LNCAP (cell line): ENCODE data around the gene TOPORS.

ENCODE experiments used
- CTCF ChIP-seq: fragments of 450-650 bp; IDR thresholded peaks from 2 replicates; pipeline ENCODE4 v1.5.1; 2017; ENCODE audit warnings: mild to moderate bottlenecking

The TOPORS gene

GRCh38 chr9:32533816-32534215 is 18.6 kb downstream of the TOPORS start:
- TF ChIP-seq CTCF = no peak

GRCh38 chr9:32533336-32533735 is 19.1 kb downstream of the TOPORS start:
- TF ChIP-seq CTCF = no peak

GRCh38 chr9:32526707-32527048 is 25.7 kb downstream of the TOPORS start:
- TF ChIP-seq CTCF = no peak

GRCh38 chr9:32526041-32526706 is 26.2 kb downstream of the TOPORS start, which contains the start of gene RIGI:
Gene RIGI, minus strand, starts transcription at chr9:32526196. Its CDS starts 30 bp downstream, at chr9:32526166.
- TF ChIP-seq CTCF = peak; percentile 64

- no peak for TF ChIP-seq CTCF
Measured at GRCh38 chr9:32525709-32526030, 26.7 kb downstream of the TOPORS start.

- TF ChIP-seq CTCF = no peak
Measured at GRCh38 chr9:32524892-32525708, 27.3 kb downstream of the TOPORS start.

- no peak for TF ChIP-seq CTCF
Measured at GRCh38 chr9:32523910-32524309, 28.5 kb downstream of the TOPORS start.
